KG1 (cell line): ENCODE results near the gene PDCD6IP.
"Not testable (repeated sequence)": the region's sequence is repeated elsewhere in the genome, so short reads cannot be mapped to it uniquely, and the experiment has no call there.

Experiments used
- DNase-seq: peaks from one replicate; lab custom pipeline; 2025; lab: John Stamatoyannopoulos, UW

Gene PDCD6IP

GRCh38 chr3:33792167-33792892 lies 6.1 kb upstream of the PDCD6IP start:
- DNase-seq, result no peak

- no peak for DNase-seq
These were observed 3.3 kb upstream of the PDCD6IP start for GRCh38 chr3:33795131-33795530.

- DNase-seq, result no peak
These were observed 2.4 kb upstream of the PDCD6IP start for GRCh38 chr3:33795856-33796536.

GRCh38 chr3:33798113-33798417 lies 365 bp upstream of the PDCD6IP start:
- DNase-seq, result no peak

GRCh38 chr3:33799202-33799551 lies 747 bp downstream of the PDCD6IP start:
- no peak for DNase-seq

- no peak for DNase-seq
These were observed 4.8 kb downstream of the PDCD6IP start for GRCh38 chr3:33803252-33803651.

GRCh38 chr3:33803894-33804526 lies 5.6 kb downstream of the PDCD6IP start:
- no peak for DNase-seq

- no peak for DNase-seq
These were observed 8.8 kb downstream of the PDCD6IP start for GRCh38 chr3:33807191-33807590.

GRCh38 chr3:33808559-33808958 lies 10.1 kb downstream of the PDCD6IP start:
- DNase-seq, result no peak

- no peak for DNase-seq
These were observed 12.1 kb downstream of the PDCD6IP start for GRCh38 chr3:33810545-33810944.

GRCh38 chr3:33821989-33822388 lies 23.6 kb downstream of the PDCD6IP start:
- no peak for DNase-seq

GRCh38 chr3:33823821-33824220 lies 25.4 kb downstream of the PDCD6IP start:
- no peak for DNase-seq

- no peak for DNase-seq
These were observed 26.7 kb downstream of the PDCD6IP start for GRCh38 chr3:33825111-33825510.

GRCh38 chr3:33826206-33826605 lies 27.8 kb downstream of the PDCD6IP start:
- no peak for DNase-seq

GRCh38 chr3:33826688-33827087 lies 28.3 kb downstream of the PDCD6IP start:
- no peak for DNase-seq

- DNase-seq, result no peak
These were observed 31.3 kb downstream of the PDCD6IP start for GRCh38 chr3:33829720-33830119.

GRCh38 chr3:33831053-33831452 lies 32.6 kb downstream of the PDCD6IP start:
- no peak for DNase-seq

GRCh38 chr3:33833408-33834095 lies 35.1 kb downstream of the PDCD6IP start:
- no peak for DNase-seq

GRCh38 chr3:33834096-33834453 lies 35.6 kb downstream of the PDCD6IP start:
- no peak for DNase-seq

GRCh38 chr3:33837182-33837581 lies 38.8 kb downstream of the PDCD6IP start:
- not testable (repeated sequence) for DNase-seq

- no peak for DNase-seq
These were observed 40.9 kb downstream of the PDCD6IP start for GRCh38 chr3:33839283-33839682.

- DNase-seq, result no peak
These were observed 41.7 kb downstream of the PDCD6IP start for GRCh38 chr3:33840179-33840578.
